Calu3 (cell line): Measurements from ENCODE around the gene ARPC5L. TPM values are rescaled to one million over a fixed set of nuclear protein-coding genes. Genes with fewer than 3 reads are reported as not detected.

ENCODE experiments used
- BruUV-seq: library from RNA; stranded (reverse); fragments of 400-500 nt; replicated peaks from 2 replicates; lab custom pipeline; 2021; lab: Mats Ljungman, UMichigan
- CTCF ChIA-PET: fragments of 300-600 bp; sonication (Branson Sonifier 250); formaldehyde crosslinking; loops from one replicate; lab custom pipeline; 2022; ENCODE audit warnings: antibody characterized with exemption; lab: Charles Lee
- DNase-seq: peaks from one replicate; pipeline ENCODE4 v3.0.0; 2022
- H3K27ac Mint-ChIP-seq: one replicate; pipeline ENCODE4 v1.8.0; 2022; ENCODE audit warnings: mixed read lengths; ENCODE audit not compliant: unreplicated experiment
- H3K27me3 Mint-ChIP-seq: one replicate; pipeline ENCODE4 v1.8.0; 2022; ENCODE audit warnings: mixed read lengths; ENCODE audit not compliant: unreplicated experiment
- H3K36me3 Mint-ChIP-seq: one replicate; pipeline ENCODE4 v1.8.0; 2022; ENCODE audit warnings: mild to moderate bottlenecking, moderate library complexity, mixed read lengths; ENCODE audit not compliant: insufficient read depth, unreplicated experiment
- H3K4me1 Mint-ChIP-seq: one replicate; pipeline ENCODE4 v1.8.0; 2022; ENCODE audit warnings: mild to moderate bottlenecking, low read depth, mixed read lengths; ENCODE audit not compliant: unreplicated experiment
- H3K4me3 Mint-ChIP-seq: one replicate; pipeline ENCODE4 v1.8.0; 2022; ENCODE audit warnings: mild to moderate bottlenecking, low read depth, moderate library complexity, mixed read lengths; ENCODE audit not compliant: unreplicated experiment
- H3K9me3 Mint-ChIP-seq: one replicate; pipeline ENCODE4 v1.8.0; 2022; ENCODE audit warnings: low read depth, mixed read lengths; ENCODE audit not compliant: unreplicated experiment
- intact Hi-C: fragments of 100-400 bp; cut with micrococcal nuclease; formaldehyde crosslinking; loops from one replicate; pipeline ENCODE4 v1.10.0; 2022; ENCODE audit not compliant: unreplicated experiment
- total RNA-seq: library from RNA; stranded (reverse); gene quantifications from 2 replicates; pipeline ENCODE4 v1.2.3, GENCODE V29; 2022
- TF ChIP-seq, protein P1 (sequence below): fragments of 200-600 bp; IDR thresholded peaks from one replicate; pipeline ENCODE4 v1.8.0; 2022; ENCODE audit warnings: antibody characterized with exemption; ENCODE audit not compliant: unreplicated experiment

The ARPC5L gene
- total RNA-seq, 1 experiment from 2014 or later = 33.2 TPM

DNA sequence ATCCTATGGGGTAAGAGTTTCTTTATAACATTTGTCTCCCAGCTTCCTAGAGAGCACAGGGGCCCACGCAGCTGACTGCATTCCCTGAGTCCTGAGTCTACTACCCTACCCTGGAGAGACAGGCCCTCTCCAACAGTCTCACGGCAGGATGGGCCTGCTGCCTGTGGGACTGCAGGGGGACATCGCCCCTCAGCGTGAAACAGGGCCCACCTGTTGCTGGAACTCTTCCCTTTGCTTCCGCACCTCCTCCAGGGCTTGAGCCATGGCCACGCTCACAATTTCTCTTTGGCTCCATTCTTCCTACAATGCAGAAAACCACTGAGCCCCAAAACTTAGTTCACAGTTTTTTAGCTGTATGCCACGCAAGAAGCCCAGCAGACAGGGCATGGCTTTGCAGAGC is 28.2 kb downstream of the ARPC5L start:
- H3K4me1 Mint-ChIP-seq = peaks cover 6% of the 10 kb centered on the region
- no peak overlapping the region for H3K27ac Mint-ChIP-seq
- no TSS peak for BruUV-seq
- DNase-seq = no peak
- no peaks in the 10 kb centered on the region for H3K9me3 Mint-ChIP-seq
- intact Hi-C loops = no loop called here
- peaks cover 19% of the 10 kb centered on the region for H3K36me3 Mint-ChIP-seq
- TF ChIP-seq, protein P1, sequence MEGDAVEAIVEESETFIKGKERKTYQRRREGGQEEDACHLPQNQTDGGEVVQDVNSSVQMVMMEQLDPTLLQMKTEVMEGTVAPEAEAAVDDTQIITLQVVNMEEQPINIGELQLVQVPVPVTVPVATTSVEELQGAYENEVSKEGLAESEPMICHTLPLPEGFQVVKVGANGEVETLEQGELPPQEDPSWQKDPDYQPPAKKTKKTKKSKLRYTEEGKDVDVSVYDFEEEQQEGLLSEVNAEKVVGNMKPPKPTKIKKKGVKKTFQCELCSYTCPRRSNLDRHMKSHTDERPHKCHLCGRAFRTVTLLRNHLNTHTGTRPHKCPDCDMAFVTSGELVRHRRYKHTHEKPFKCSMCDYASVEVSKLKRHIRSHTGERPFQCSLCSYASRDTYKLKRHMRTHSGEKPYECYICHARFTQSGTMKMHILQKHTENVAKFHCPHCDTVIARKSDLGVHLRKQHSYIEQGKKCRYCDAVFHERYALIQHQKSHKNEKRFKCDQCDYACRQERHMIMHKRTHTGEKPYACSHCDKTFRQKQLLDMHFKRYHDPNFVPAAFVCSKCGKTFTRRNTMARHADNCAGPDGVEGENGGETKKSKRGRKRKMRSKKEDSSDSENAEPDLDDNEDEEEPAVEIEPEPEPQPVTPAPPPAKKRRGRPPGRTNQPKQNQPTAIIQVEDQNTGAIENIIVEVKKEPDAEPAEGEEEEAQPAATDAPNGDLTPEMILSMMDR = no peak
- H3K27me3 Mint-ChIP-seq = no peaks in the 10 kb centered on the region
- no peak overlapping the region for H3K4me3 Mint-ChIP-seq
- CTCF ChIA-PET = no interaction called here

DNA sequence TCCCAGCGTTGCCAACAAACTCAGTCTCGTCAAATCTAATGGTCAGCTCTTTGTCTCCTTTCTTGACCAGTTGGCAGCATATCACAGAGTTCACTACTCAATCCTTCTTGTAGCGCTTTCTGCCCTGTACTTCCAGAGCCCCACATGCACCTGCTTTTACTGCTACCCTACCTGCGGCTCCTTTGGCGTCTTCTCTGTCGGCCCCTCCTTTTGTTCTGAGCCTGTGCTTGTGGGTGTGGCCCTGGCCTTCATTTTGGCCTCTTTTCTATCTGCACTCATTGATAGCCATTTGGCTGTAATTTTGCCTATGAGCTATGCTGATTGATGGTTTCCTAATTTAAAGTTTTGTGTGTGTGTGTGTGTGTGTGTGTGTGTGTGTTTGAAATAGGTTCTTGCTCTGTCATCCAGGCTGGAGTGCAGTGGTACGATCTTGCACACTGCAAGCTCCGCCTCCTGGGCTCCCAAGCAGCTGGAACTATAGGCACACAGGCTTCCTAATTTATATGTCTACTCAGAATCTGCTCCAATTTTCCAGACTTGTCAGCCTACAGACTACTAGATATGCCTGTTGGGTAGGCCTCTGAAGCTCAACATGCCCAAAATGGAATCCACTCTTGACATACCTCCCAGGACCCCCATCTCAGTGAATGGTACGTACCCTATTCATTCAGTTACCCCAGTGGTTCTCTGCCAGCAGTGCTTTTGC is 32.3 kb downstream of the ARPC5L start:
- CTCF ChIA-PET = no interaction called here
- no peaks in the 10 kb centered on the region for H3K27me3 Mint-ChIP-seq
- H3K9me3 Mint-ChIP-seq = no peaks in the 10 kb centered on the region
- DNase-seq = no peak
- TF ChIP-seq, protein P1 = no peak
- H3K36me3 Mint-ChIP-seq = peaks cover 19% of the 10 kb centered on the region
- intact Hi-C loops = loop anchor here (1.0 kb wide), 1 partner anchor 24 kb away; no protein-coding TSS in a partner anchor
- H3K4me1 Mint-ChIP-seq = peaks cover 6% of the 10 kb centered on the region
- no peak overlapping the region for H3K27ac Mint-ChIP-seq
- H3K4me3 Mint-ChIP-seq = no peak overlapping the region
- BruUV-seq = no TSS peak

DNA sequence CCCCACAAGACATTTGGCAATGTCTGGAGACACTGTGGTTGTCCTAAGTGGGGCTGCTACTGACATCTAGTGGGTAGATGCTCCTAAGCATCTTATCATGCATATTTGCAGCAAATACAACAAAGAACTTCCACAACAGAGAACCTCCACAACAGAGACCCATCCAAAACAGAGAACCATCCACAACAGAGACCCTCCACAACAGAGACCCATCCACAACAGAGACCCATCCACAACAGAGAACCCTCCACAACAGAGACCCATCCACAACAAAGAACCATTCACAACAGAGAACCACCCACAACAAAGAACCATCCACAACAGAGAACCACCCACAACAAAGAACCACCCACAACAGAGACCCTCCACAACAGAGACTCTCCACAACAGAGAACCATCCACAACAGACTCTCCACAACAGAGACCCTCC is 32.8 kb downstream of the ARPC5L start:
- TF ChIP-seq, protein P1 = no peak
- CTCF ChIA-PET = no interaction called here
- no peak overlapping the region for H3K4me3 Mint-ChIP-seq
- DNase-seq = no peak
- BruUV-seq = no TSS peak
- intact Hi-C loops = loop anchor here (1.0 kb wide), 1 partner anchor 24 kb away; no protein-coding TSS in a partner anchor
- no peaks in the 10 kb centered on the region for H3K27me3 Mint-ChIP-seq
- peaks cover 6% of the 10 kb centered on the region for H3K4me1 Mint-ChIP-seq
- peaks cover 19% of the 10 kb centered on the region for H3K36me3 Mint-ChIP-seq
- no peaks in the 10 kb centered on the region for H3K9me3 Mint-ChIP-seq
- no peak overlapping the region for H3K27ac Mint-ChIP-seq

DNA sequence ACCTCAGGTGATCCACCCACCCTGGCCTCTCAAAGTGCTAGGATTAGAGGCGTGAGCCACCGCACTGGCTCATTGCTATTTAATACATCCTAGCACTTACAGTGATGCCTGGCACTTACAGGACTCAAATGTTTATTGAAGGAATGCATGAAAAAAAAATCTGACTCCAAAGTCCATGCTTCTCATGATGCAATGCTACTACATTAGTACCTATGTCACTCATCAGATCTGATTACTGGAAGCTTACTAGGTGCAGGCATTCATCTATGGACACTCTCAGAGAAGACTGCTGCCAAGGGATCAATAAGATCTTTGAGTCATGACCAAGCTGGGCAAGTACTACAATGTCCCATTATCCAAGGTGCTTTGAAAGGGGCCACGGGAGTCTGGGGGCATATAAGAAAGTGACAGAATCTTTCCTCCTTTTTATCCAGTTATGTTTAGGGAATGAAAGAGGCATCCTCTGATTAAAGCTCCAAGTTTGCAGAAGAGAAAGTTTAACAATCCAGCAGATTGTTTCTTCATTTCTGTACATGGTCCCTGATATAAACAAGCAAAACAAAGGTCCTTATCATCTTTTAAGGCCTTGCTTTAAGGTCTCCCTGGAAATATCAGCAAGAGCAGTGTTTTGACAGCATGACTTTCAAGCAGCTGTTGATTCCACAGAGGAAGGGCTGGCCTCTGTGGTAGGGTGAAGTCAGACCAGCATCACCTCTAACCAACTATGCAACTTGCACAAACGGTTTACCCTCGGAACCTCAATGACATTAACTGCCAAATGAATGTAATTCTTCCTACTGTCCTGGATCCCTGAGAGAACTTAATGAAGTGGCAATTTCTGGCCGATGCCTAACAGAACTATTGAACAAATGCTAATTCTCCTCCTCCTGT is 35.9 kb downstream of the ARPC5L start:
- BruUV-seq = no TSS peak
- TF ChIP-seq, protein P1 = no peak
- no peaks in the 10 kb centered on the region for H3K9me3 Mint-ChIP-seq
- peak; percentile 2 for DNase-seq
- H3K27ac Mint-ChIP-seq = no peak overlapping the region
- CTCF ChIA-PET = no interaction called here
- H3K4me3 Mint-ChIP-seq = no peak overlapping the region
- H3K4me1 Mint-ChIP-seq = peaks cover 6% of the 10 kb centered on the region
- H3K36me3 Mint-ChIP-seq = peaks cover 9% of the 10 kb centered on the region
- intact Hi-C loops = no loop called here
- H3K27me3 Mint-ChIP-seq = no peaks in the 10 kb centered on the region
